Effector memory CD4-positive, alpha-beta T cell (primary cell): ENCODE results near the gene NRP2.

Experiments used
- DNase-seq, 3 donors: peaks; one replicate each; pipeline ENCODE4 v3.0.0-alpha.2; 2020
- H3K27ac ChIP-seq: 2 replicates; pipeline ENCODE4 v1.7.0; 2013; ENCODE audit warnings: mild to moderate bottlenecking, low read length, moderate library complexity; ENCODE audit not compliant: insufficient read depth, poor library complexity, severe bottlenecking
- H3K27me3 ChIP-seq: replicated peaks from 2 replicates; pipeline ENCODE4 v1.7.0; 2013; ENCODE audit warnings: mild to moderate bottlenecking, low read length; ENCODE audit not compliant: insufficient read depth, control insufficient read depth, poor library complexity, severe bottlenecking
- H3K36me3 ChIP-seq: 2 replicates; pipeline ENCODE4 v1.7.0; 2013; ENCODE audit warnings: mild to moderate bottlenecking, low read length, moderate library complexity; ENCODE audit not compliant: control insufficient read depth, insufficient read depth
- H3K4me1 ChIP-seq: 2 replicates; pipeline ENCODE4 v1.7.0; 2013; ENCODE audit warnings: low read length, mild to moderate bottlenecking; ENCODE audit not compliant: control insufficient read depth, insufficient read depth, poor library complexity, severe bottlenecking
- H3K4me3 ChIP-seq: 2 replicates; pipeline ENCODE4 v1.7.0; 2013; ENCODE audit warnings: low read length, low read depth, mild to moderate bottlenecking; ENCODE audit not compliant: insufficient read depth, poor library complexity, severe bottlenecking
- H3K9me3 ChIP-seq: 2 replicates; pipeline ENCODE4 v1.7.0; 2013; ENCODE audit warnings: mild to moderate bottlenecking, low read length, moderate library complexity; ENCODE audit not compliant: control insufficient read depth

Gene NRP2

GRCh38 chr2:205730191-205730590 lies 47.9 kb downstream of the NRP2 start:
- H3K36me3 ChIP-seq: no peaks in the 10 kb centered on the region

GRCh38 chr2:205730701-205731582 lies 48.6 kb downstream of the NRP2 start:
- DNase-seq: no peak
- Histone ChIP-seq H3K4me1 (no peaks in the 10 kb centered on the region), H3K27ac (no peak overlapping the region), H3K9me3 (no peaks in the 10 kb centered on the region), H3K27me3 (no peaks in the 10 kb centered on the region), H3K4me3 (no peak overlapping the region), H3K36me3 (no peaks in the 10 kb centered on the region)

More at GRCh38 chr2:205730191-205730590, 47.9 kb downstream of the NRP2 start:
- Histone ChIP-seq H3K27me3 (no peaks in the 10 kb centered on the region), H3K27ac (no peak overlapping the region), H3K9me3 (no peaks in the 10 kb centered on the region), H3K4me1 (no peaks in the 10 kb centered on the region), H3K4me3 (no peak overlapping the region)
- no peak for DNase-seq

GRCh38 chr2:205731583-205731981 lies 49.3 kb downstream of the NRP2 start:
- Histone ChIP-seq H3K4me1 (no peaks in the 10 kb centered on the region), H3K27ac (no peak overlapping the region), H3K9me3 (no peaks in the 10 kb centered on the region), H3K36me3 (no peaks in the 10 kb centered on the region), H3K27me3 (no peaks in the 10 kb centered on the region), H3K4me3 (no peak overlapping the region)
- no peak for DNase-seq

- DNase-seq: no peak
- Histone ChIP-seq H3K4me1 (no peaks in the 10 kb centered on the region), H3K9me3 (no peaks in the 10 kb centered on the region), H3K4me3 (no peak overlapping the region), H3K36me3 (no peaks in the 10 kb centered on the region), H3K27ac (no peak overlapping the region), H3K27me3 (no peaks in the 10 kb centered on the region)
Observed at GRCh38 chr2:205732314-205732713, 50.0 kb downstream of the NRP2 start.

GRCh38 chr2:205733082-205733481 lies 50.8 kb downstream of the NRP2 start:
- Histone ChIP-seq H3K27me3 (no peaks in the 10 kb centered on the region), H3K27ac (no peak overlapping the region), H3K4me1 (no peaks in the 10 kb centered on the region), H3K9me3 (no peaks in the 10 kb centered on the region), H3K36me3 (no peaks in the 10 kb centered on the region), H3K4me3 (no peak overlapping the region)
- DNase-seq: no peak

GRCh38 chr2:205733648-205734047 lies 51.3 kb downstream of the NRP2 start:
- Histone ChIP-seq H3K27ac (no peak overlapping the region), H3K27me3 (no peaks in the 10 kb centered on the region), H3K36me3 (no peaks in the 10 kb centered on the region), H3K4me1 (no peaks in the 10 kb centered on the region), H3K4me3 (no peak overlapping the region), H3K9me3 (no peaks in the 10 kb centered on the region)
- DNase-seq: no peak

- Histone ChIP-seq H3K36me3 (no peaks in the 10 kb centered on the region), H3K4me1 (no peaks in the 10 kb centered on the region)
Observed at GRCh38 chr2:205734436-205735037, 52.2 kb downstream of the NRP2 start.

GRCh38 chr2:205738117-205738968 lies 56.0 kb downstream of the NRP2 start:
- H3K27ac ChIP-seq: no peak overlapping the region
- no peaks in the 10 kb centered on the region for H3K36me3 ChIP-seq
- H3K4me1 ChIP-seq: no peaks in the 10 kb centered on the region
- H3K4me3 ChIP-seq: no peak overlapping the region
- no peaks in the 10 kb centered on the region for H3K9me3 ChIP-seq
- H3K27me3 ChIP-seq: no peaks in the 10 kb centered on the region
- no peak for DNase-seq

More at GRCh38 chr2:205734436-205735037, 52.2 kb downstream of the NRP2 start:
- H3K4me3 ChIP-seq: no peak overlapping the region
- no peaks in the 10 kb centered on the region for H3K27me3 ChIP-seq
- DNase-seq: no peak
- H3K9me3 ChIP-seq: no peaks in the 10 kb centered on the region
- H3K27ac ChIP-seq: no peak overlapping the region

- H3K27me3 ChIP-seq: no peaks in the 10 kb centered on the region
- no peaks in the 10 kb centered on the region for H3K4me1 ChIP-seq
- H3K27ac ChIP-seq: no peak overlapping the region
- no peak for DNase-seq
- H3K36me3 ChIP-seq: no peaks in the 10 kb centered on the region
- no peak overlapping the region for H3K4me3 ChIP-seq
- H3K9me3 ChIP-seq: no peaks in the 10 kb centered on the region
Observed at GRCh38 chr2:205739620-205740019, 57.3 kb downstream of the NRP2 start.
